ENCODE data around the gene CALU.

CALU gene

GRCh38 chr7:128739048-128739962 lies at the start of gene CALU:
Gene CALU (plus strand): TSS chr7:128739359. CDS start chr7:128748584, 9,225 bp downstream.
- peak; percentile 88 to 91 for DNase-seq (ENCODE audit: low read depth in 1 of 2, low spot score in 1 of 2)

- no peak for DNase-seq (ENCODE audit: low read depth in 1 of 2, low spot score in 1 of 2)
These were observed 47.9 kb upstream of the CALU start for GRCh38 chr7:128691227-128691626.

- DNase-seq (ENCODE audit: low read depth in 1 of 2, low spot score in 1 of 2) = no peak
These were observed 46.4 kb upstream of the CALU start for GRCh38 chr7:128692623-128693270.

GRCh38 chr7:128693373-128694015 lies 45.7 kb upstream of the CALU start:
- DNase-seq (ENCODE audit: low read depth in 1 of 2, low spot score in 1 of 2) = no peak

- no peak for DNase-seq (ENCODE audit: low read depth in 1 of 2, low spot score in 1 of 2)
These were observed 44.4 kb upstream of the CALU start for GRCh38 chr7:128694738-128695137.

GRCh38 chr7:128697302-128697905 lies 41.8 kb upstream of the CALU start:
- no peak for DNase-seq (ENCODE audit: low read depth in 1 of 2, low spot score in 1 of 2)

- DNase-seq (ENCODE audit: low read depth in 1 of 2, low spot score in 1 of 2) = no peak
These were observed 39.9 kb upstream of the CALU start for GRCh38 chr7:128699196-128699712.

GRCh38 chr7:128699895-128700294 lies 39.3 kb upstream of the CALU start:
- DNase-seq (ENCODE audit: low read depth in 1 of 2, low spot score in 1 of 2) = no peak

GRCh38 chr7:128701062-128701785 lies 37.9 kb upstream of the CALU start:
- DNase-seq (ENCODE audit: low read depth in 1 of 2, low spot score in 1 of 2) = no peak

GRCh38 chr7:128703609-128704241 lies 35.4 kb upstream of the CALU start:
- no peak for DNase-seq (ENCODE audit: low read depth in 1 of 2, low spot score in 1 of 2)

GRCh38 chr7:128705891-128706333 lies 33.2 kb upstream of the CALU start:
- no peak for DNase-seq (ENCODE audit: low read depth in 1 of 2, low spot score in 1 of 2)

GRCh38 chr7:128707752-128708151 lies 31.4 kb upstream of the CALU start:
- no peak for DNase-seq (ENCODE audit: low read depth in 1 of 2, low spot score in 1 of 2)

- no peak for DNase-seq (ENCODE audit: low read depth in 1 of 2, low spot score in 1 of 2)
These were observed 30.9 kb upstream of the CALU start for GRCh38 chr7:128708235-128708634.

- DNase-seq (ENCODE audit: low read depth in 1 of 2, low spot score in 1 of 2) = no peak
These were observed 30.3 kb upstream of the CALU start for GRCh38 chr7:128708824-128709223.

- no peak for DNase-seq (ENCODE audit: low read depth in 1 of 2, low spot score in 1 of 2)
These were observed 28.7 kb upstream of the CALU start for GRCh38 chr7:128710481-128710880.

- DNase-seq (ENCODE audit: low read depth in 1 of 2, low spot score in 1 of 2) = no peak
These were observed 25.4 kb upstream of the CALU start for GRCh38 chr7:128713794-128714193.

GRCh38 chr7:128714701-128715495 lies 24.3 kb upstream of the CALU start:
- DNase-seq (ENCODE audit: low read depth in 1 of 2, low spot score in 1 of 2) = no peak

- no peak for DNase-seq (ENCODE audit: low read depth in 1 of 2, low spot score in 1 of 2)
These were observed 20.1 kb upstream of the CALU start for GRCh38 chr7:128718967-128719642.

- no peak for DNase-seq (ENCODE audit: low read depth in 1 of 2, low spot score in 1 of 2)
These were observed 17.8 kb upstream of the CALU start for GRCh38 chr7:128721376-128721775.

All from activated T-helper 1 cell treated with anti-CD3 and anti-CD28 coated beads, Interleukin-2, amount 50 U/mL, for 16 hours (primary cell).